Midbrain (tissue), 1 donor: ENCODE data around the gene GAS2L1.

ENCODE experiments used
- DNase-seq: peaks from one replicate; lab custom pipeline; 2025; lab: John Stamatoyannopoulos, UW

GAS2L1 gene

DNA sequence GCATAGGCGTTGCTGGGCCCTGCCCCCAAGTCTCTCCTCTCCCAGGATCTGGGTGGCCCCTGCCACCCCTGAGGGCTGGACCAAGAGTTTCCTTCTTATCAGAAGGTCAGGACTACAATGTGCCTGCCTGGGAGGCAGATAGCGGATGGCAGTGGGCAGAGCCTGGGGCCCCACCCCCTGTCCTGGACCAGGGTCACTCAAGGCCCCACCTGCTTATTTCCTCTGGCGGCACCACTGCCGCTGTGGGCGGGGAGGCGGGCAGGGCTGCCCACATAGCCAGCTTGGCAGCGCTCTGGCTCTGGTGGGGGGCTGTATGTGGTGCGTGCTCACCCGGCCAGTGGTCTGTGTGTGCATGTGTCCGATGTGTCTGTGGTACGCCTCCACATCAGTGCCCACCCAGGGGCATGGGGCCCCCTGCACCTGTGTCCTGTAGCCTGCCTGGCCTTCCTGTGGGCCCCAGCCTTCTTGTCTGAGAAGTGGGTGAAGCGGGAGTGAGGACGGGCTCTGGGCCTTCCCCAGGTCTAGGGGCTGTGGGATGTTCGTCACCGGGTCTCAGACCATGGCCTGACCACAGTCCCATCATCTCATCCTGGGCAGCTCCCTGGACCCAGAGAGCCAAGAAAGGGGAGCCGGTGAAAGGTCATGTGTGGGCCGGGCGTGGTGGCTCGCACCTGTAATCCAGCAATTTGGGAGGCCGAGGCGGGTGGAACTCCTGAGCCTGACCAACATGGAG lies 3.0 kb downstream of the GAS2L1 start:
- DNase-seq = no peak

- no peak for DNase-seq
These were observed 3.8 kb downstream of the GAS2L1 start for GRCh38 chr22:29310065-29310862.

DNA sequence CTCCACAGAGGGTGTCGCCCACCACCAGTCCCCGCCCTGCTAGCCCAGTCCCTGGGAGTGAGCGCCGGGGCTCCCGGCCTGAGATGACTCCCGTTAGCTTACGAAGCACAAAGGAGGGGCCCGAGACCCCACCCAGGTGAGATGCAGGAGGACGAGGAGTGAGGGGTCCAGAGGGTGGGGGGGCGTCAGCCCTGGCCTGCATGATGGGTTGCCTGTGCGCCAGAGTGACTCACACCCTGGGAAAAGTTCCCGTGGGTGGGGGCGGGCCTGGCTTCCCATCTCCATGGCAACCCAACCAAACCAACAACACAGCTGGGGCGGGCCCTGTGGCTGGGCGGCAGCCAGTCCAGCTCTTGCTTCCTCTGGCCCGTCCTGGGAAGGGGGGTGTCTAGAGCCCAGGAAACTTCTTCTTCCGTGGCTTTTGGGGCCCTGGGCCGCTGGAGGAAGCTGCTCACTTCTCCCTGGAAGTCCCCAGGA lies 4.5 kb downstream of the GAS2L1 start:
- peak; percentile 90 for DNase-seq

DNA sequence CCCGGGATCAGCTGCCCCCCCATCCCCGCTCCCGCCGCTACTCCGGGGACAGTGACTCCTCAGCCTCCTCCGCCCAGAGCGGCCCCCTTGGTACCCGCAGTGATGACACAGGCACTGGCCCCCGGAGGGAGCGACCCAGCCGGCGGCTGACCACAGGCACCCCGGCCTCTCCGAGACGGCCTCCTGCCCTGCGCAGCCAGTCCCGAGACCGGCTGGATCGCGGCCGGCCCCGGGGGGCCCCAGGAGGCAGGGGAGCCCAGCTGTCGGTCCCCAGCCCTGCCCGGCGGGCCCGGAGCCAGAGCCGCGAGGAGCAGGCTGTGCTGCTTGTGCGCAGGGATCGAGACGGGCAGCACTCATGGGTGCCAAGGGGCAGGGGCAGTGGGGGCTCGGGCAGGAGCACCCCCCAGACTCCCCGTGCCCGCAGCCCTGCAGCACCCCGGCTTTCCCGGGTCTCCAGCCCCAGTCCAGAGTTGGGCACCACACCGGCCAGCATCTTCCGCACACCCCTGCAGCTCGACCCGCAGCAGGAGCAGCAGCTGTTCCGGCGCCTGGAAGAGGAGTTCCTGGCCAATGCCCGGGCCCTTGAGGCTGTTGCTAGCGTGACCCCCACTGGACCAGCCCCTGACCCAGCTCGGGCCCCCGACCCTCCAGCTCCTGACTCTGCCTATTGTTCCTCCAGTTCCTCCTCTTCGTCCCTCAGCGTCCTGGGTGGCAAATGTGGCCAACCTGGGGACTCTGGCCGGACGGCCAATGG lies 5.2 kb downstream of the GAS2L1 start:
- peak; percentile 47 for DNase-seq

GRCh38 chr22:29312218-29313125 lies 6.0 kb downstream of the GAS2L1 start:
- DNase-seq = no peak

DNA sequence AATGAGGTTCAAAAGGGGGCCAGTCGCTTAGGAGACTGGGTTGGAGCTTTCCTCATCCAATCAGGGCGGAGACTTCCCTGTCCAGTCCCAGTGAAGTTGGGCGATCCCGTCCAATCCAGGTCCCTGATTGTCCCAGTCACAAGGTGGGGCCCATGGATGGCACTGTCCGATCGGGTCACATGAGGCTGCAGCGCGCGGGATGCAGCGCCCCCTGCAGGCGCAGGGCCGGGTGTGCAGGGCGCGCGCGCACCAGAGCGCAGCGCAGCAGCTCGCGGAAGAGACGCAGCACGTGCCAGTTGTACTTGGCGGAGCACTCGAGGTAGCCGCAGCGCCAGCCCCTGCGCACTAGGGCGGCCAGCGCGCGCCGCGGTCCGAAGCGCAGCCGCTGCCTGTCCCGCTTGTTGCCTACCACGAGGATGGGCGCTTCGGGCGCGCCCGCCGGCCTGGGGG lies 6.7 kb downstream of the GAS2L1 start:
- peak; percentile 58 for DNase-seq

- DNase-seq = no peak
These were observed 7.4 kb downstream of the GAS2L1 start for GRCh38 chr22:29313576-29314466.

DNA sequence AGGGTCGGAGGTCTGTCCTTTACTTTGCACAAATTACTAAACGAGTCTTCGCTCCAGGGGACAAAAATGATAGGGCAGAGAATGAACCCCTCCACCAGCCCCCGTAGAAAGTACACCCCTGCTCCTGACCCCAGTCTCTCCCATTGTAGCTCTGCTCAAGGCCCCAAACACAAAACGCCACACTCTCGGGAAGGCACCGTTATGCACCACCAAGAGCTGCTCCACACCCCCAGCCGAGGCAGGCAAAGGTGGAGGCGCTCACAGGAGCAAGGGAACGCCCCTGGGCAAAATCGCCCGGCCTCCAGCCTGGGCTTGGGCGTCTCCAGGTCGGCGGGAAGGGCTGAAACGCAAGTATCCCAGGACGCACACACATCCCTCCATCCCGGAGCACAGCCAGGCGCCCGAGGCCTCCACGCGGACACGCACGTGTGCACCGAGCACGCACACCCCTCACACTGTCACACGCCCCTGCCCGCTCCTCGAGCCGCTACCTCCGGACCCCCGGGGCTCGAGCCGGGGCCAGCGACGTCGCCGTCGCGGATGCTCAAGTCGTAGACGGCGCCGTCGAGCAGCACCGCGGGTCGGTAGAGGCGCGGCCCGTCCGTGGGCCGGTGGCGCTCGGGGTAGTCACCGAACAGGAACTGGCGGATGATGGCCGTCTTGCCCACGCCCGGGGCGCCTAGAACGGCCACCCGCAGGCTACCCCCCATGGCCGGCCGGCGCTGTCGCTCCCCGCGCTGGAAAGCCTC lies 8.3 kb downstream of the GAS2L1 start:
- DNase-seq = no peak

DNA sequence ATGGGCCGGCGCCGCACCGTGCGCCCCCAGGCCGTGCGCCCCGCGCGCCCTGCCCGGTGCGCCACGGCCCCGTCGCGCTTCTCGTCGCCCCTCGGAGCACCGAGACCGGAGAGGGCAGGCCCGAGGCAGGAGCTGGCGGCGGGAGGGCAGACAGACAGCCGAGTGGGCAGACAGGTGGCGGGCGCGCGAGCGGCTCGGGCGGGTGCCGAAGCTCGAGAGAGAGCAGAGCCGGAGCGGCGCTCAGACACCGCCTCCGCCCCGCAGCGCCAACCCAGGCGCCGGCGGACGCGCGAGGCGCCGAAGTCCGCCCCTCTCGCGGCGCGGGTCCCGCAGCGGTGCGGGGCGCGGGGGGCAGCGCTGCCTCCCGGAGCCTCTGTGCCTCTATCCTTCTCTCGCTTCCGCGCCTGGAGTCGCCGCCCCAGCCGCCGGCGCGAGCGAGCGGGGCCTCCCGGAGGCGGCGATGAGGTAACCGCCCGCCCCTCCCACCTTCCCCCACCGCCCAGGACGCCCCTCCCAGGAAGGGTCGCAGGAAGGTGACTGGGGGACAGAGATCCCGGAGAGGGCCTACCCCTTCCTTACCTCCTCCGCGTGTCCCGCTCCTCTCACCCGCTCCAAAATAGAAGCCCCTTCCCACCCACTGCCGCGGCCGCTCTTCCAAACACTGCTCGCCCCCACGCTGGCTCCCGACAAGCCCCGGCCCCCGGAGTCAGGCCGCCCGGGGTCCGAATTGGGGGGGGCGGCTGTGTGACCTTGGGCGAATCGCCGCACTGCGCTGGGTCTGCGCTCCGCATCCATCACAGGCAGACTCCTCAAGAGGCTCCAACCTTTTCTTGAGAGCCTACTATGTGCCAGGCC lies 9.1 kb downstream of the GAS2L1 start, which contains the start of gene RASL10A:
Gene RASL10A, minus strand, starts transcription at position 412 of the 855 bp plus-strand sequence. CDS start 451 bp downstream, outside the sequence.
- DNase-seq = no peak

DNA sequence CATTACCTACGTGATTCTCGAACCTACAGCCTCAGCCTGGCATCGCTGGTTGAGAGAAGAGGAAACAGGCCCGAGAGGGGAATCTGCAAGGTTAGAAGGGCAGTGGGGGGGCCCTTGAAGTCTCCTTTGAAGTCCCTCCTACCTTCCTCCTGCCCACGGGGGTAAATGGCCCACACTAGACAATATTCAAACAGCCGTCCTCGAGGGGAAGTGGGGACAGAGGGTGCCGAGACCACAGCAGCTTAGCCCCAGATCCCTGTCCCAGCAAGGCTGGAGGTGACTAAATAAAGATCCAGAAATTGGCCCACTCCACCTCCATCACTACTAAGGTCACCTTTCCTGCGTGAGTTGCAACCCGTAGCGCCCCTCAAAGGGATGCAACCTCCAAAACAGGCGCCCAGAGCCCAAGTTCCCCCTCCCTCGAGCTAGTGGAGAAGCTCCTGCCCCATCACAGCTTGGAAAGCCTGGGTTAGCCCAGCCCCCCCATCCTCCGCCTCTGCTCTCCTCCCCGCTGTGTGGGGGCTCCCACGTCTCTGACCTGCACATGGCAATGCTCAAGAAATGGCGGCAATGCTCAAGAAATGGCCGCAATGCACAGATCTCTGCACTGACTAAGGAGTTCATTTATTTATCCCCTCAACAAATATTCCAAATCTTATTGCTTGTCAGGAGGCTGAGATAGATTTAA lies 9.8 kb downstream of the GAS2L1 start:
- DNase-seq = no peak

GRCh38 chr22:29317827-29318454 lies 11.5 kb downstream of the GAS2L1 start:
- no peak for DNase-seq

DNA sequence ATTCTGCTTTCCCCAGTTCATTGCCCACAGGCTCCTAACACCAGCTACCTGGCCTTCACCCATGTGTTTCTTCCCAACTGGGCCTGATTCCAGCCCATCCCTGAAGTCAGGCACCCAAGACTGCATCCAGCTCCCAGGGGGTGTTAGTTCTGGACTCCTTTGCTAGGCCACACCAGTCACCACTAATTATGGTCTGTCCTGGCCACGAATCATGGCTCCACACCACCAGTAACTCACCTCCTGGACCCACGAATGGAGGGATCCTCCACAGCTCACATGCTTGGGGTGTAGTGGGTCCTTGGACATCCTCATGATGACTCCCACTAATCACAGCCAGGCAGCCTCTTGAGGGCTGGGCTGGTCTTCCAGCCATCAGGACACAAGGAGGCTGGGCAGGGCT lies 12.6 kb downstream of the GAS2L1 start:
- no peak for DNase-seq

GRCh38 chr22:29320546-29320945 lies 14.1 kb downstream of the GAS2L1 start:
- no peak for DNase-seq

- DNase-seq = no peak
These were observed 17.2 kb downstream of the GAS2L1 start for GRCh38 chr22:29323641-29324040.

GRCh38 chr22:29325356-29325755 lies 18.9 kb downstream of the GAS2L1 start:
- DNase-seq = no peak

- no peak for DNase-seq
These were observed 19.4 kb downstream of the GAS2L1 start for GRCh38 chr22:29325785-29326315.

DNA sequence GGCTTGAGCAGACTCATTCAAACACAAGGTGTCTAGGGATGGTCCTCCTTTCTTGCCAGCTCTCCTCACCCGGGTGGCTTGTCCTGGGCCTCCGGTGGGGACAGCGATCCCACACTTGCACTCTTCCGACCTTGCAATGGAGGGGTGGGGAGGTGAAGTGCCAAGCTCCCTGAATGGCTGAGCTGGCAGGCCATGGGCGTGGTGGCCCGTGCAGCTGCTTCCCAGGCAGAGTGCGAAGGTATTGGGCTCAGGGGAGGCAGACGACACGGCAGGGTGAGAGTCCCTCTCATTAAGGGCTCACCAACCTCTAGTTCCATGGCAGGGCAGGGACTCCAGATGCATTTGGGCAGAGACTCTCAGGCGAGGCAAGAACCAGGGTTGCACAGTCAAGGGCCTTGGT lies 20.0 kb downstream of the GAS2L1 start:
- DNase-seq = no peak
